HG02610 (cell line): ENCODE measurements around the gene RAB35.
"Not testable (repeated sequence)": the region's sequence is repeated elsewhere in the genome, so short reads cannot be mapped to it uniquely, and the experiment has no call there.

ENCODE experiments used
- ATAC-seq: cut with Tn5 transposase; IDR thresholded peaks from one replicate; pipeline ENCODE4 v1.9.1; 2021; ENCODE audit warnings: mild to moderate bottlenecking, moderate library complexity; ENCODE audit not compliant: unreplicated experiment

The RAB35 gene

GRCh38 chr12:120064054-120064940 lies 52.3 kb downstream of the RAB35 start:
- ATAC-seq, result no peak

- no peak for ATAC-seq
Measured at GRCh38 chr12:120062976-120063579, 53.5 kb downstream of the RAB35 start.

- ATAC-seq, result no peak
Measured at GRCh38 chr12:120061575-120062214, 54.9 kb downstream of the RAB35 start.

GRCh38 chr12:120060717-120061116 lies 55.8 kb downstream of the RAB35 start:
- no peak for ATAC-seq

GRCh38 chr12:120060196-120060595 lies 56.4 kb downstream of the RAB35 start:
- ATAC-seq, result no peak

- ATAC-seq, result no peak
Measured at GRCh38 chr12:120056739-120057138, 59.8 kb downstream of the RAB35 start.

- no peak for ATAC-seq
Measured at GRCh38 chr12:120055231-120056000, 61.1 kb downstream of the RAB35 start.

GRCh38 chr12:120054293-120054692 lies 62.3 kb downstream of the RAB35 start:
- no peak for ATAC-seq

GRCh38 chr12:120051535-120051934 lies 65.0 kb downstream of the RAB35 start:
- no peak for ATAC-seq

- ATAC-seq, result no peak
Measured at GRCh38 chr12:120049426-120049825, 67.1 kb downstream of the RAB35 start.

GRCh38 chr12:120048263-120048662 lies 68.3 kb downstream of the RAB35 start:
- no peak for ATAC-seq

- ATAC-seq, result no peak
Measured at GRCh38 chr12:120047072-120047471, 69.5 kb downstream of the RAB35 start.

- not testable (repeated sequence) for ATAC-seq
Measured at GRCh38 chr12:120045367-120045766, 71.2 kb downstream of the RAB35 start.
